Spleen (tissue), 7 donors: ENCODE measurements around the gene ZNF618.

Experiments used
- CTCF ChIP-seq, 11 experiments: fragments of 200-600 bp in 7 of 11; fragments of 450-650 bp in 4 of 11; sonication (generic) in 4 of 11; IDR thresholded peaks in 8 of 11; conservative IDR thresholded peaks in 3 of 11; 1 replicate in 7 of 11; 2 replicates in 4 of 11; pipeline versions ENCODE4 v1.4.0 to v1.8.0; 2016 to 2021; ENCODE audit warnings: antibody characterized with exemption in 11 of 11, inconsistent platforms in 4 of 11, mild to moderate bottlenecking in 1 of 11
- POLR2A ChIP-seq, 3 donors: fragments of 450-650 bp; IDR thresholded peaks; one replicate each; pipeline ENCODE4 v1.5.1; 2017; ENCODE audit warnings: antibody characterized with exemption in 3 of 3, mild to moderate bottlenecking in 1 of 3
- POLR2AphosphoS5 ChIP-seq, 3 donors: sonication (generic); formaldehyde crosslinking; IDR thresholded peaks; one replicate each; pipeline ENCODE4 v1.5.1; 2017; ENCODE audit warnings: antibody characterized with exemption in 3 of 3
- donor health status: DM: no; HTN: no; CAD: no; lungs with moderate emphysema.
- donor health status: DM: no; HTN: no; CAD: no.
- donor health status: DM: no; HTN: no; CAD: no.

DNA sequence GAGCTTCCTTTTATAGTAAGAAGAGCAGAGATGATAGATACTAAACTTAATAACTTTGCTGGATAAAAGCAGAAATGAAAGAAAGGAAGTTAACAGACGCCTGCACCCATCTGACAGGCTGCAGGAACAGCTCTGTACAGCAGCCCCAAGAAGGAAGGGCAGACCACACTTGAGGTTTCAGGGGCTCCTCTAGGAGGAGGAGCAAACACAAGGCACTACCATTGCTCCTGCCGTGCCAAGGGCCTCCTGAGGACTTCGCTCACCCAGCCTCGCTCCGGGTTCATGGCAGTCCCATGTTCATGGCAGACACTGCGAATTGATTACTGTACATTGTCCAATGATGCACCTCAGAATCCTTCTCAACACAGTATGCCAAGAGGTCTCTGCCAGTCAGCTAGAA, 116.9 kb downstream of the ZNF618 start:
- TF ChIP-seq CTCF (IDR thresholded peaks at IDR 0.05 in 8 of 11, conservative IDR thresholded peaks at IDR 0.05 in 3 of 11) = no peak
- TF ChIP-seq POLR2A (IDR thresholded peaks at IDR 0.05) = no peak
- TF ChIP-seq POLR2AphosphoS5 (IDR thresholded peaks at IDR 0.05) = no peak
